Adipocyte (in vitro differentiated cells): ENCODE data around the gene SLC44A3.
A peak's percentile ranks its signal among the peaks of the same experiment; 100 is the strongest.

ENCODE experiments used
- DNase-seq: peaks from one replicate; pipeline ENCODE4 v3.0.0-alpha.2; 2015; ENCODE audit warnings: low read depth
- H3K27me3 ChIP-seq: replicated peaks from 2 replicates; pipeline ENCODE4 v1.7.0; 2013; ENCODE audit warnings: mild to moderate bottlenecking, low read length, moderate library complexity; ENCODE audit not compliant: control insufficient read depth, insufficient read depth
- H3K36me3 ChIP-seq: 2 replicates; pipeline ENCODE4 v1.7.0; 2013; ENCODE audit warnings: low read length, mild to moderate bottlenecking, moderate library complexity; ENCODE audit not compliant: control insufficient read depth, insufficient read depth, severe bottlenecking
- H3K4me1 ChIP-seq: 2 replicates; pipeline ENCODE4 v1.7.0; 2013; ENCODE audit warnings: mild to moderate bottlenecking, low read length, moderate library complexity; ENCODE audit not compliant: control insufficient read depth, insufficient read depth
- H3K4me3 ChIP-seq: 2 replicates; pipeline ENCODE4 v1.7.0; 2013; ENCODE audit warnings: mild to moderate bottlenecking, low read length, moderate library complexity
- H3K9ac ChIP-seq: 2 replicates; pipeline ENCODE4 v1.7.0; 2013; ENCODE audit warnings: mild to moderate bottlenecking, low read length, moderate library complexity
- H3K9me3 ChIP-seq: 2 replicates; pipeline ENCODE4 v1.7.0; 2013; ENCODE audit warnings: mild to moderate bottlenecking, low read length, moderate library complexity; ENCODE audit not compliant: control insufficient read depth

SLC44A3 gene

GRCh38 chr1:94801919-94802546 is 18.1 kb upstream of the SLC44A3 start:
- DNase-seq, result peak; percentile 93
- no peaks in the 10 kb centered on the region for H3K27me3 ChIP-seq
- peaks cover 48% of the 10 kb centered on the region for H3K4me1 ChIP-seq
- H3K4me3 ChIP-seq, result peak overlapping the region; percentile 73
- H3K9ac ChIP-seq, result peak overlapping the region; percentile 83
- no peaks in the 10 kb centered on the region for H3K9me3 ChIP-seq
- no peaks in the 10 kb centered on the region for H3K36me3 ChIP-seq

- DNase-seq, result no peak
- Histone ChIP-seq H3K4me3 (no peak overlapping the region), H3K36me3 (no peaks in the 10 kb centered on the region), H3K4me1 (peaks cover 48% of the 10 kb centered on the region), H3K9me3 (no peaks in the 10 kb centered on the region), H3K27me3 (no peaks in the 10 kb centered on the region), H3K9ac (peak overlapping the region; percentile 3)
These were observed 17.1 kb upstream of the SLC44A3 start for GRCh38 chr1:94803106-94803505.

- Histone ChIP-seq H3K9ac (peak overlapping the region; percentile 3), H3K36me3 (no peaks in the 10 kb centered on the region), H3K4me3 (no peak overlapping the region), H3K27me3 (no peaks in the 10 kb centered on the region), H3K9me3 (no peaks in the 10 kb centered on the region), H3K4me1 (peaks cover 41% of the 10 kb centered on the region)
- DNase-seq, result no peak
These were observed 16.4 kb upstream of the SLC44A3 start for GRCh38 chr1:94803517-94804441.

DNA sequence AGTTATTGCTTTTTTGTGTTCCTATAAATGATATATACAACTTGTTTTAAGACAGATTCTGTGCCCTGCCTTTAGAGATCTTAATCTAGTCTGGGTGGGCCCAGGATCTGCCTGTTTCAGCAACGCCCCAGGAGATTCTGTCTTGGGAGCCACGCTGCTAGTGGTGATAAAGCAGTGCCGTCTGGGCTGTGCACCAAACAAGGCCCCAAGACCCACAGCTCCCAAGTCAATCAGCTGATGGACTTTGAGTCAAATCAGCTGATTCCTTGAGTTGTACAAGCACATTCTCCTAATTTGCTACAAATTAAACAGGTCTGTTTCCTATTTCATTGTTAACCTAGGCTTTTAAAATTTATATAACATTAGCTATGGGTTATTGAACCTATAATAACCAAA is 15.7 kb upstream of the SLC44A3 start:
- H3K9ac ChIP-seq, result no peak overlapping the region
- H3K9me3 ChIP-seq, result no peaks in the 10 kb centered on the region
- H3K36me3 ChIP-seq, result no peaks in the 10 kb centered on the region
- H3K4me1 ChIP-seq, result peaks cover 37% of the 10 kb centered on the region
- H3K4me3 ChIP-seq, result no peak overlapping the region
- no peaks in the 10 kb centered on the region for H3K27me3 ChIP-seq
- no peak for DNase-seq

DNA sequence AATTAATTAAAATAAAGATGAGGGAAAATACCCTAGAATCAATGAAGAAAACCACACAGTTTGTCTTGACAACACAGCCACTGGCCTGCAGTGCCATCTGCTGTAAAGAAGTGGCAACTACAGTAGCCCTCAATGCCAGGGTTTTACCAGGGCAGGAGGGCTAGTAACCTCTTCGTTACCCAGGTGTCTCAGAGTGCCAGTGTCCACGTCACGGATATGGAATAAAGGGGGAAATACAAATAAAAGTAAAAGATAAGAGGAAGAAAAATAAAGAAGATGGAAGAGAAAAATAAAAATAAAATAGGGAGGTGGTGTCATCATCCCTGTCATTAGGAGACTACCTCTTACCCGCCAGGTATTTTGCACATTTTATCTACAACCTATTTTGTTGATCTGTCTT is 14.2 kb upstream of the SLC44A3 start:
- peak; percentile 80 for DNase-seq
- H3K36me3 ChIP-seq, result no peaks in the 10 kb centered on the region
- peak overlapping the region; percentile 67 for H3K4me3 ChIP-seq
- peak overlapping the region; percentile 11 for H3K9ac ChIP-seq
- H3K4me1 ChIP-seq, result peaks cover 31% of the 10 kb centered on the region
- no peaks in the 10 kb centered on the region for H3K27me3 ChIP-seq
- H3K9me3 ChIP-seq, result no peaks in the 10 kb centered on the region

DNA sequence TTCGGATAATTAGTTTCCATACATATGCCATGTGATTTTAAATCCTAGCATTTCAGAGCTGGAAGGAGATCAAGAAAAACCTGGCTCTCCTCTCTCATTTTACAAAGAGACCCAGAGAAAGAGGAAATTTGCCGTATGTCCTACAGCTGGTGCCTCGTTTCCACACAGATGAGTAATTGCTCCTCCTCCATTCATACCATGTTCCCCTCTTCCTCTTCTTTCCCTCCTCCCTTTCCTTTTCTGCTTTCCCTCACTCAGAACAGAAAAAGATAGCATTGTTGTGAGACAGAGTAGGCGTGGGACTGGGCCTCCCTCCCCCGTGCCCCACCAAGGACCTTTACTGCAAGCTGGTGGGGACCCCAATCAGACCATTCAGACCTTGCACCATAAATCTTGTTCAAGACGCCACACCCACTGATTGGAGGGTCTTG is 13.7 kb upstream of the SLC44A3 start:
- Histone ChIP-seq H3K9ac (peak overlapping the region; percentile 11), H3K36me3 (no peaks in the 10 kb centered on the region), H3K27me3 (no peaks in the 10 kb centered on the region), H3K4me3 (peak overlapping the region; percentile 67), H3K4me1 (peaks cover 25% of the 10 kb centered on the region), H3K9me3 (no peaks in the 10 kb centered on the region)
- peak; percentile 61 for DNase-seq

GRCh38 chr1:94807742-94808491 is 12.2 kb upstream of the SLC44A3 start:
- DNase-seq, result no peak
- Histone ChIP-seq H3K36me3 (no peaks in the 10 kb centered on the region), H3K27me3 (no peaks in the 10 kb centered on the region), H3K4me1 (peaks cover 15% of the 10 kb centered on the region), H3K4me3 (no peak overlapping the region), H3K9ac (no peak overlapping the region), H3K9me3 (no peaks in the 10 kb centered on the region)

DNA sequence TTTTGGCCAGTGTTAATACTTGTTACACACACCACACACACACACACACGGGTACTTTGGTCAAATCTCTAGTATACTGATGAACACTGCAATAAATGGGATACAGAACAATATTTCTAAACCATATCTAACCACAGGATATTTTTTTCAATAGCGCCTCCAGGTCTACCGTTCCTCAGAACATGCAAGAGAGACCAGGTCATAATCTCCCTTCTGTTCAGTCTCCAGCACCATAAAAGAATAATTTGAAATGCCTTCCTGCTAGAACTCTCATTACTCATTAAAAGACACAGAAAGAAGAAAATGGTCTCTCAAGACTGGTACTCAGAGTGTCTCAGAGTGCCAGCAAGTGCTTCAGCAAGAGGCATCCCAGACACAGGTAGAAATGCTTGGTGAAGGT is 11.5 kb upstream of the SLC44A3 start:
- Histone ChIP-seq H3K4me1 (peaks cover 8% of the 10 kb centered on the region), H3K9me3 (no peaks in the 10 kb centered on the region), H3K27me3 (no peaks in the 10 kb centered on the region), H3K9ac (no peak overlapping the region), H3K36me3 (no peaks in the 10 kb centered on the region), H3K4me3 (no peak overlapping the region)
- DNase-seq, result no peak

DNA sequence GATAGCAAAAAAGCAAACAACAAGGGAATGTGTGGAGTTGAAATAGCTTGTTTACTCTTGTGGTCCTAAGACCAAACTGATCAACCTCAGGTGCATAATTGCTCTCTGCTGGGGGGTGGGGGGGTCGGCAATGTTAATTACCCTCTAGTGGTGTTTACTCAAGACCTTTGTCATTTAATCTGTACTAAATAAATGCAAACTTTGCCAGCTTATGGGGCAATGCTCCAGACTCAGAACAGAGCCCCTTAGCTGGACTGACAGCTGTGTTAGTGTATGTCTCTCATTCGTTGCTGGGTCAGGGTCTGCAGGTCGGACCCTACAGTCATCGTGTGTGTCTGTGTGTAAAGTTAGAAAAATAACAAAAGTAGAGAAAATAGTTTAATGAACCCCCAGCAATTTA is 7.2 kb upstream of the SLC44A3 start:
- Histone ChIP-seq H3K9me3 (peaks cover 9% of the 10 kb centered on the region), H3K4me3 (no peak overlapping the region)

DNA sequence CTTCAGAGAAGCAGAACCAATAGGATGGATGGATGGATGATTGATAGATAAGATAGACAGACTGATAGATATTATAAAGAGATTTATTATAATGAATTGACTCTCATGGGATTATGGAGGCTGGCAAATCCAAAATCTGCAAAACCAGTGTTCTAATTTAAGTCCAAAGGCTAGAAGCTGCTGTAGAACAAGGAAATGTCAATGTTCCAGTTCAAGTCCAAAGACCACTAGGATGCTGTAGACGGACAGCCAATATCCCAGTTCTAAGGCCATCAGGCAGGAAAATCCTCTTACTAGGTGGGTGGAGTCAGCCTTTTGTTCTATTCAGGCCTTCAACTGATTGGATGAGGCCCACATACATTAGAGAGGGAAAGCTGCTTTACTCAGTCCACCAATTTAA is 4.1 kb upstream of the SLC44A3 start:
- peaks cover 3% of the 10 kb centered on the region for H3K27me3 ChIP-seq
- H3K4me3 ChIP-seq, result no peak overlapping the region
- no peak overlapping the region for H3K9ac ChIP-seq
- peaks cover 9% of the 10 kb centered on the region for H3K9me3 ChIP-seq
- peaks cover 4% of the 10 kb centered on the region for H3K4me1 ChIP-seq
- DNase-seq, result no peak
- no peaks in the 10 kb centered on the region for H3K36me3 ChIP-seq

More for the DNA sequence above, 7.2 kb upstream of the SLC44A3 start:
- DNase-seq, result no peak
- H3K4me1 ChIP-seq, result no peaks in the 10 kb centered on the region
- H3K27me3 ChIP-seq, result no peaks in the 10 kb centered on the region
- no peaks in the 10 kb centered on the region for H3K36me3 ChIP-seq
- no peak overlapping the region for H3K9ac ChIP-seq

- H3K9ac ChIP-seq, result no peak overlapping the region
- peaks cover 12% of the 10 kb centered on the region for H3K27me3 ChIP-seq
- H3K4me1 ChIP-seq, result peaks cover 4% of the 10 kb centered on the region
- no peak for DNase-seq
- no peaks in the 10 kb centered on the region for H3K36me3 ChIP-seq
- H3K9me3 ChIP-seq, result peaks cover 9% of the 10 kb centered on the region
- no peak overlapping the region for H3K4me3 ChIP-seq
These were observed 2.4 kb upstream of the SLC44A3 start for GRCh38 chr1:94817712-94818111.
